Mesenchymal stem cell (in vitro differentiated cells and primary cell): Measurements from ENCODE around the gene LARGE1.

Experiments used
- DNase-seq: peaks from one replicate; pipeline ENCODE4 v3.0.0-alpha.2; 2013
- H2AFZ ChIP-seq: one replicate; pipeline ENCODE4 v1.6.1; 2013; ENCODE audit warnings: low read depth, mild to moderate bottlenecking, control low read depth, inconsistent platforms, low read length, moderate library complexity
- H2AK5ac ChIP-seq: 2 replicates; pipeline ENCODE4 v1.6.1; 2013; ENCODE audit warnings: low read length, moderate library complexity, mild to moderate bottlenecking, inconsistent platforms; ENCODE audit not compliant: severe bottlenecking
- H2BK120ac ChIP-seq: one replicate; pipeline ENCODE4 v1.6.1; 2013; ENCODE audit warnings: low read depth, mild to moderate bottlenecking, inconsistent platforms, low read length, moderate library complexity
- H2BK12ac ChIP-seq, 2 experiments: one replicate each; pipeline ENCODE4 v1.6.1; 2013; ENCODE audit warnings: inconsistent platforms in 2 of 2, low read length in 2 of 2, mild to moderate bottlenecking in 2 of 2, moderate library complexity in 2 of 2, control low read depth in 1 of 2
- H2BK15ac ChIP-seq: one replicate; pipeline ENCODE4 v1.6.1; 2013; ENCODE audit warnings: mild to moderate bottlenecking, low read depth, inconsistent platforms; ENCODE audit not compliant: poor library complexity, severe bottlenecking
- H2BK5ac ChIP-seq: 2 replicates; pipeline ENCODE4 v1.6.1; 2013; ENCODE audit warnings: low read depth, mild to moderate bottlenecking, low read length, control low read depth, inconsistent platforms; ENCODE audit not compliant: poor library complexity, severe bottlenecking
- H3K14ac ChIP-seq, 2 experiments: one replicate each; pipeline ENCODE4 v1.6.1; 2013; ENCODE audit warnings: inconsistent platforms in 2 of 2, low read length in 2 of 2, control low read depth in 1 of 2, mild to moderate bottlenecking in 1 of 2, moderate library complexity in 1 of 2
- H3K18ac ChIP-seq, 2 experiments: one replicate each; pipeline ENCODE4 v1.6.1; 2013; ENCODE audit warnings: inconsistent platforms in 2 of 2, low read length in 2 of 2, control low read depth in 1 of 2, low read depth in 1 of 2, mild to moderate bottlenecking in 1 of 2
- H3K23ac ChIP-seq, 2 experiments: one replicate each; pipeline ENCODE4 v1.6.1; 2013; ENCODE audit warnings: inconsistent platforms in 2 of 2, low read length in 2 of 2, mild to moderate bottlenecking in 2 of 2, moderate library complexity in 2 of 2, control low read depth in 1 of 2
- H3K27ac ChIP-seq: 2 replicates; pipeline ENCODE4 v1.5.1; 2013; ENCODE audit warnings: mild to moderate bottlenecking, moderate library complexity, low read length, control low read depth, inconsistent platforms; ENCODE audit not compliant: poor library complexity, severe bottlenecking
- H3K27me3 ChIP-seq, 2 experiments: 2 replicates each; pipeline versions ENCODE4 v1.6.1 to v1.7.0; 2013; ENCODE audit warnings: low read length in 2 of 2, mild to moderate bottlenecking in 2 of 2, moderate library complexity in 2 of 2, control low read depth in 1 of 2, inconsistent platforms in 1 of 2; ENCODE audit not compliant: control insufficient read depth in 1 of 2, insufficient read depth in 1 of 2
- H3K36me3 ChIP-seq, 2 experiments: 2 replicates each; pipeline versions ENCODE4 v1.6.1 to v1.7.0; 2013; ENCODE audit warnings: low read length in 2 of 2, control low read depth in 1 of 2, inconsistent platforms in 1 of 2, low read depth in 1 of 2, mild to moderate bottlenecking in 1 of 2; ENCODE audit not compliant: insufficient read depth in 2 of 2, control insufficient read depth in 1 of 2
- H3K4ac ChIP-seq, 2 experiments: one replicate each; pipeline ENCODE4 v1.6.1; 2013; ENCODE audit warnings: inconsistent platforms in 2 of 2, low read length in 2 of 2, mild to moderate bottlenecking in 2 of 2, moderate library complexity in 2 of 2, control low read depth in 1 of 2, low read depth in 1 of 2
- H3K4me1 ChIP-seq: 2 replicates; pipeline ENCODE4 v1.6.1; 2013; ENCODE audit warnings: low read depth, low read length, control low read depth; ENCODE audit not compliant: control insufficient read depth, insufficient read depth
- H3K4me2 ChIP-seq: 2 replicates; pipeline ENCODE4 v1.6.1; 2013; ENCODE audit warnings: low read length, mild to moderate bottlenecking, inconsistent platforms; ENCODE audit not compliant: poor library complexity, severe bottlenecking
- H3K4me3 ChIP-seq, 2 experiments: 2 replicates each; pipeline versions ENCODE4 v1.5.1 to v1.7.0; 2013; ENCODE audit warnings: low read length in 2 of 2, mild to moderate bottlenecking in 2 of 2, control low read depth in 1 of 2, low read depth in 1 of 2; ENCODE audit not compliant: insufficient read depth in 1 of 2
- H3K79me1 ChIP-seq: replicated peaks from 2 replicates; pipeline ENCODE4 v1.6.1; 2013; ENCODE audit warnings: mild to moderate bottlenecking, control low read depth, low read length, inconsistent platforms; ENCODE audit not compliant: poor library complexity, severe bottlenecking
- H3K9ac ChIP-seq: 2 replicates; pipeline ENCODE4 v1.7.0; 2013; ENCODE audit warnings: mild to moderate bottlenecking, low read length, moderate library complexity
- H3K9me3 ChIP-seq: 2 replicates; pipeline ENCODE4 v1.7.0; 2013; ENCODE audit warnings: mild to moderate bottlenecking, low read length; ENCODE audit not compliant: control insufficient read depth
- H4K8ac ChIP-seq: one replicate; pipeline ENCODE4 v1.6.1; 2013; ENCODE audit warnings: inconsistent platforms, mild to moderate bottlenecking, low read length, moderate library complexity
- H4K91ac ChIP-seq: one replicate; pipeline ENCODE4 v1.6.1; 2013; ENCODE audit warnings: mild to moderate bottlenecking, low read length, inconsistent platforms
- WGBS: methylation state at CpG from one replicate; pipeline ENCODE4 v1.1.7; 2013; ENCODE audit warnings: mixed read lengths; 5-methylcytosine and 5-hydroxymethylcytosine counted together

Gene LARGE1

DNA sequence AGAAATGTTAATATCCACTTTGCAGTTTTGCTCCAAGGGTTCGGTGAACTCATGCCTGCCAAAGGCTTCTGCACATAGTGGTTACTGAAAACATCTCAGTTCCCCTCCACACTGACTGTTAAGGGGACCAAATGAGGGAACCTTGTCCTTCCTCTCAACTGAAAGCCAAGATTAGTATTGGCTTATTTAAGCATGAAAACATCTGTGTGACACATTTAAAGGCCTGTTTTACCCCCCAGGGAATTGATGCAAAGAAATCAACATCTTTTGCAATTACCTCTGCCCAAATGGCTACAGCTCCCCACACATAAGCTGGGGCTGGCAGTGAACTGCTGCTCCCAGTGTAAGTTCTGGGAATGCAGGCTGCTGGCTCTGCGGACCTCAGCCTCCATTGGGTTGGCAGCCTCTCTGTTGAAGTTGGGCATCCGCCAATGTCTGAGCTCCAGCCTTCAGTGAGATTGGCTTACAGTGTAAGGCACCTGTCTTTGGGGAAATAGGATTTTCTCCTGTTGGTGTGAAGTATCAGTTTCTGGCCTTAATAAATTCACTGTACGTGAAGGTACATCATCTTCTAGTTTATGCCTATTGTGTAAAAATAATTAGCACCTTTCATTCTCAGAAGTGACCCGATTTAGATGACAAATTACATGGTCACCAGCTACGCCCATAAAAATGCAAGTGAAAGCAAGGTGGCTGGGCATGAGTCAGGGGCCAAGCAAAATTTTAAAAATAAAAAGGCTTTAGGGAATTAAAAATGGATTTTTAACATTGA, 648.7 kb downstream of the LARGE1 start:
- Histone ChIP-seq H3K4ac (no peak overlapping the region), H2BK120ac (no peak overlapping the region), H3K79me1 (no peaks in the 10 kb centered on the region), H3K27me3 (no peaks in the 10 kb centered on the region), H3K4me2 (no peak overlapping the region), H2BK5ac (no peak overlapping the region), H3K36me3 (peaks cover 0 to 33% of the 10 kb centered on the region in 2 experiments), H2BK12ac (no peak overlapping the region), H3K9ac (no peak overlapping the region), H2AK5ac (no peak overlapping the region), H3K4me3 (no peak overlapping the region), H3K27ac (no peak overlapping the region), H3K14ac (no peak overlapping the region), H4K8ac (no peak overlapping the region), H3K4me1 (no peaks in the 10 kb centered on the region), H2BK15ac (no peak overlapping the region), H3K18ac (no peak overlapping the region), H3K9me3 (no peaks in the 10 kb centered on the region), H4K91ac (no peak overlapping the region), H2AFZ (no peak overlapping the region), H3K23ac (no peak overlapping the region)
- DNase-seq = no peak
- WGBS = over 99% methylated on average over 5 of the region's 6 CpGs

DNA sequence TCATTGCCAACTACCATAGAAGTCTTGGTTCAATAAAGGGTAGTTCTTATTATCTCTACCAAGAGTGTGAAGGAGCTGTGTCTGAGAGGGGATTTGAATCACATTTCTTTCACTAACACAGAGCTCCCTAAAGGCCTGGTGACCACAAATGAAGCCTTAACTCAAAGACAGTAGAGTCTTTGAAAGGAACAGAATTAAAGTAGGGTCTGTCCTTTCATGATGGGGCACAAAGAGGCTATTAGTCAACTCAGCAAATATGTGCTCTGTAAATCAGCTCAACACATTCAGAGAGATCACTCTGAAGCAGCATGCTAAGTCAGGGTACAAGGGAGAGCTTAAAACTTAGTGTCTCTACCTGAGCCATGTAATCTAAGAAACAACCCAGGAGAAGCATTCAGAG, 649.7 kb downstream of the LARGE1 start:
- Histone ChIP-seq H3K4me1 (no peaks in the 10 kb centered on the region), H3K23ac (no peak overlapping the region), H2BK15ac (no peak overlapping the region), H4K91ac (no peak overlapping the region), H3K36me3 (peaks cover 0 to 29% of the 10 kb centered on the region in 2 experiments), H3K27me3 (no peaks in the 10 kb centered on the region), H2BK120ac (no peak overlapping the region), H3K9ac (no peak overlapping the region), H3K4me3 (no peak overlapping the region), H3K79me1 (no peaks in the 10 kb centered on the region), H2AFZ (no peak overlapping the region), H4K8ac (no peak overlapping the region), H2BK5ac (no peak overlapping the region), H3K27ac (no peak overlapping the region), H3K9me3 (no peaks in the 10 kb centered on the region), H3K18ac (no peak overlapping the region), H3K14ac (no peak overlapping the region), H2BK12ac (no peak overlapping the region), H3K4ac (no peak overlapping the region), H3K4me2 (no peak overlapping the region), H2AK5ac (no peak overlapping the region)
- no peak for DNase-seq

DNA sequence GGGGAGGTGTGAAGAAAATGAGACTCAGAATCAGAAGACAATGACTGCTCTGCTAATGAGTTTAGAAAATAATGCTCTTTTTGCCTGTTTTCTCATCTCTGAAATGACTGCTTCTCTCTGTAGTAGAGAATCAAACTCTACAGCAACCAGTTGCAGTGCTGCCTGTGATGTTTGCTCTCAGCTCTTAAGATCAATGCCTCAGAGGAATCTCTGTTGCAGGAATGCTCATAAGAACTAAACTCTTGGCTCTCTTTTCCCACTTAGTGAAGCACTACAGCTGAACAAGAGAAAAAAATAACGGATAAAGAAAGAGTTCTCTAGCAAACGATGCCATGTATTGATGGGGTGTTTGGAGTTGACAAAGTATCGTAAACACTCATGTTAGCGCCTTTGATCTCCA, 658.6 kb downstream of the LARGE1 start:
- no peak overlapping the region for H2BK15ac ChIP-seq
- no peak overlapping the region for H2BK12ac ChIP-seq
- no peak overlapping the region for H3K4me3 ChIP-seq
- no peak overlapping the region for H3K4ac ChIP-seq
- no peaks in the 10 kb centered on the region for H3K9me3 ChIP-seq
- no peak overlapping the region for H2BK5ac ChIP-seq
- WGBS = 86% methylated on average over 4 of the region's 4 CpGs
- H3K27ac ChIP-seq = no peak overlapping the region
- H4K8ac ChIP-seq = no peak overlapping the region
- H3K79me1 ChIP-seq = no peaks in the 10 kb centered on the region
- H3K23ac ChIP-seq = no peak overlapping the region
- H3K14ac ChIP-seq = no peak overlapping the region
- no peaks in the 10 kb centered on the region for H3K4me1 ChIP-seq
- no peak overlapping the region for H3K18ac ChIP-seq
- H4K91ac ChIP-seq = no peak overlapping the region
- no peak overlapping the region for H3K4me2 ChIP-seq
- H2AK5ac ChIP-seq = no peak overlapping the region
- H3K27me3 ChIP-seq = peaks cover 0 to 34% of the 10 kb centered on the region in 2 experiments
- H3K36me3 ChIP-seq = no peaks in the 10 kb centered on the region
- H2BK120ac ChIP-seq = no peak overlapping the region
- H3K9ac ChIP-seq = no peak overlapping the region
- no peak overlapping the region for H2AFZ ChIP-seq
- no peak for DNase-seq

DNA sequence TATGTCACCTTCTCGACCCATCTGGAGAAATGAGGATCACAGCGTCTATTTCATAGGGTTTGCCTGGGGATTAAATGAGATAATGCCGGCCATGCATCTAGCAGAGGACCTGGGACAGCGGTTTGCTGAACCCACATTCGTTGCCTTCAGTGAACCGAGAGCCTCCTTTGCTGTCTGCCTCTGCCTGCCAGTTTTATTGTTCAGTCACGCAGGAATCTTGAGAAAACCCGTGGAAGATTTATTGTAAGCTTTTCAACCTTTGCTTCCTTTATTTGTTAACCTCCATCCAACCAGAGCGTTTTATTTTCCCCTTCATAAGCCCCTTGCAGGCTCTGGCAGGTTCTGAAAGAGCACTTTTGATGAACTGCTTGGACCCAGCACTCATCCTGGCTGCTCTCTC, 659.8 kb downstream of the LARGE1 start:
- Histone ChIP-seq H3K27ac (no peak overlapping the region), H3K9ac (no peak overlapping the region), H3K36me3 (no peaks in the 10 kb centered on the region), H3K14ac (no peak overlapping the region), H4K8ac (no peak overlapping the region), H3K27me3 (peaks cover 0 to 45% of the 10 kb centered on the region in 2 experiments), H2BK120ac (no peak overlapping the region), H3K18ac (no peak overlapping the region), H2BK5ac (no peak overlapping the region), H3K4ac (no peak overlapping the region), H2AFZ (no peak overlapping the region), H3K9me3 (no peaks in the 10 kb centered on the region), H4K91ac (no peak overlapping the region), H3K4me1 (no peaks in the 10 kb centered on the region), H2BK12ac (no peak overlapping the region), H2BK15ac (no peak overlapping the region), H3K4me2 (no peak overlapping the region), H3K23ac (no peak overlapping the region), H3K4me3 (no peak overlapping the region), H2AK5ac (no peak overlapping the region), H3K79me1 (no peaks in the 10 kb centered on the region)
- WGBS = 75% methylated on average over 9 of the region's 9 CpGs
- DNase-seq = no peak
